ENCODE measurements around the gene GRAPL.
"Not testable (repeated sequence)": the region's sequence is repeated elsewhere in the genome, so short reads cannot be mapped to it uniquely, and the experiment has no call there.

Gene GRAPL

GRCh38 chr17:19189781-19190405 lies 62.5 kb downstream of the GRAPL start:
- not testable (repeated sequence) for H3K27me3 ChIP-seq (ENCODE audit: insufficient read depth, low read length); H3K9me3 ChIP-seq (ENCODE audit: low read length); H3K36me3 ChIP-seq (ENCODE audit: insufficient read depth, low read length); H2AFZ ChIP-seq (ENCODE audit: low read depth, low read length); H3K4me3 ChIP-seq (ENCODE audit: low read length); H3K4me1 ChIP-seq (ENCODE audit: insufficient read depth, low read length)

- not testable (repeated sequence) for H3K9me3 ChIP-seq (ENCODE audit: low read length); H3K36me3 ChIP-seq (ENCODE audit: insufficient read depth, low read length); H2AFZ ChIP-seq (ENCODE audit: low read depth, low read length); H3K4me1 ChIP-seq (ENCODE audit: insufficient read depth, low read length); H3K27me3 ChIP-seq (ENCODE audit: insufficient read depth, low read length)
- peak overlapping the region; percentile 44 for H3K4me3 ChIP-seq (ENCODE audit: low read length)
Observed at GRCh38 chr17:19196382-19197204, 69.2 kb downstream of the GRAPL start.

- not testable (repeated sequence) for H3K9me3 ChIP-seq (ENCODE audit: low read length); H2AFZ ChIP-seq (ENCODE audit: low read depth, low read length); H3K27me3 ChIP-seq (ENCODE audit: insufficient read depth, low read length); H3K36me3 ChIP-seq (ENCODE audit: insufficient read depth, low read length); H3K4me1 ChIP-seq (ENCODE audit: insufficient read depth, low read length); H3K4me3 ChIP-seq (ENCODE audit: low read length)
Observed at GRCh38 chr17:19202448-19202847, 75.1 kb downstream of the GRAPL start.

GRCh38 chr17:19203429-19203828 lies 76.0 kb downstream of the GRAPL start:
- H3K4me1 ChIP-seq (ENCODE audit: insufficient read depth, low read length); H3K36me3 ChIP-seq (ENCODE audit: insufficient read depth, low read length); H2AFZ ChIP-seq (ENCODE audit: low read depth, low read length); H3K9me3 ChIP-seq (ENCODE audit: low read length); H3K4me3 ChIP-seq (ENCODE audit: low read length); H3K27me3 ChIP-seq (ENCODE audit: insufficient read depth, low read length): not testable (repeated sequence)
